ENCODE data around the gene ZNF48. TPM values are rescaled to one million over a fixed set of nuclear protein-coding genes. Genes with fewer than 3 reads are reported as not detected.
A peak's percentile ranks its signal among the peaks of the same experiment; 100 is the strongest.

ZNF48 gene
- total RNA-seq, 1 experiment from 2014 or later: 8.9 TPM

DNA sequence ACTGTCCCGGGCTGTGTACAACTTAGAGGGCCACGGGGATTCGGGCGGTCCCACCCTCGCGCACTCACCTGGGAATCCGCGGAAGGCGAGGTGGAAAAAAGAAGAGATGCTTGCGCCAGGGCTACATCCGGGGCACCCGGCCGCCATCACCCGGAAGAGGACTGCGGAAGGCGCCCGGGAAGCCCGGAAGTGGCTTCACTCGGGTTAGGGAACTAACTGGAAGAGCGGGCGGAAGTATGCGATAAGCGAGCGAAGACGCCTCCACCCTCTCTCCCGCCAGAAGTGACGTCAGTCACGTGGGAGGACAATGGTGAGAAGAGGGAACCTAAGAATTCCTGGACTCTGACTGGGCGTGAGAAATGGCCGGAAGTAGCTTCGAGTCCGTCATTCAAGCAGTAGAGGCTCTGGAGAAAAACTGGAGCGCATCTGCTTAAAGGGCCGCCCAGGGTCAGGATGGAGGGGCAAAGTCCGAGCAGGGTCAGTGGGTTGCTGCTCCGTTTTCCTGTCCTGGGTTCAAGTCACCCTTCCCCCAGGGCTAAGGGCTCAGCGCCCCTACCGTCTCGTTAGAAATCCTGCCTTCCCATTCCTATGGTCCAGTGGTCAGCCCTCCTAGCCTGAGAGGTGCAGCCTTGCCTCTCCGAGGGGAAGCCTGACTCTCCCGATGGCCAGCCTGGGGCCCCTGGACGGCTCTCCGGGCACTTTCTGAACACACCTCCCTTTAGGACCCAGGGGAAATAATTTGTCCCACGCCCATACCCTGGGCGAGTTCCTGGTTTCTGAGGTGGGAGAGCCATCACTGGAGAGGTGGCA lies 39.9 kb upstream of the ZNF48 start, which contains the start of gene CD2BP2:
CD2BP2 (minus strand) TSS at position 165 of the 810 bp plus-strand sequence. CDS start 627 bp downstream, outside the sequence.
- TF ChIP-seq, protein P1, sequence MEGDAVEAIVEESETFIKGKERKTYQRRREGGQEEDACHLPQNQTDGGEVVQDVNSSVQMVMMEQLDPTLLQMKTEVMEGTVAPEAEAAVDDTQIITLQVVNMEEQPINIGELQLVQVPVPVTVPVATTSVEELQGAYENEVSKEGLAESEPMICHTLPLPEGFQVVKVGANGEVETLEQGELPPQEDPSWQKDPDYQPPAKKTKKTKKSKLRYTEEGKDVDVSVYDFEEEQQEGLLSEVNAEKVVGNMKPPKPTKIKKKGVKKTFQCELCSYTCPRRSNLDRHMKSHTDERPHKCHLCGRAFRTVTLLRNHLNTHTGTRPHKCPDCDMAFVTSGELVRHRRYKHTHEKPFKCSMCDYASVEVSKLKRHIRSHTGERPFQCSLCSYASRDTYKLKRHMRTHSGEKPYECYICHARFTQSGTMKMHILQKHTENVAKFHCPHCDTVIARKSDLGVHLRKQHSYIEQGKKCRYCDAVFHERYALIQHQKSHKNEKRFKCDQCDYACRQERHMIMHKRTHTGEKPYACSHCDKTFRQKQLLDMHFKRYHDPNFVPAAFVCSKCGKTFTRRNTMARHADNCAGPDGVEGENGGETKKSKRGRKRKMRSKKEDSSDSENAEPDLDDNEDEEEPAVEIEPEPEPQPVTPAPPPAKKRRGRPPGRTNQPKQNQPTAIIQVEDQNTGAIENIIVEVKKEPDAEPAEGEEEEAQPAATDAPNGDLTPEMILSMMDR (conservative IDR thresholded peaks at IDR 0.05; ENCODE audit: low read depth, low read length): no peak
- no peak for TF ChIP-seq EZH2 (IDR thresholded peaks at IDR 0.05; ENCODE audit: low read length, unreplicated experiment)
- TF ChIP-seq EZH2phosphoT487 (IDR thresholded peaks at IDR 0.05; ENCODE audit: borderline replicate concordance, low read length): no peak
- H3F3A ChIP-seq (ENCODE audit: low read length, unreplicated experiment): no peaks in the 10 kb centered on the region
- H2AFZ ChIP-seq (ENCODE audit: low read length): peak within 1 kb of the TSS; percentile 82
- no peaks in the 10 kb centered on the region for H3K9me2 ChIP-seq (replicated peaks; ENCODE audit: low read length)
- ChIA-PET CTCF (no interaction called here), POLR2A (ENCODE audit: unreplicated experiment) (no interaction called here)
- DNase-seq: peak; percentile 98
- H4K20me1 ChIP-seq (ENCODE audit: low read length): peaks cover 13% of the 10 kb centered on the region
- intact Hi-C loops (cut with micrococcal nuclease): no loop called here
- peak within 1 kb of the TSS; percentile 96 for H3K9ac ChIP-seq (ENCODE audit: low read length)
- peak; percentile 74 for ATAC-seq
- peaks cover 24% of the 10 kb centered on the region for H3K79me2 ChIP-seq (ENCODE audit: low read length)
- no peaks in the 10 kb centered on the region for H3K9me3 ChIP-seq (ENCODE audit: low read length)
- H3K36me3 ChIP-seq (ENCODE audit: low read depth, low read length): peaks cover 9% of the 10 kb centered on the region; the same call in 1 of the 2 replicates
- peaks cover 33% of the 10 kb centered on the region for H3K4me1 ChIP-seq (ENCODE audit: insufficient read depth, low read length)
- peak within 1 kb of the TSS; percentile 94 for H3K4me3 ChIP-seq (ENCODE audit: low read length)
- peak within 1 kb of the TSS; percentile 88 for H3K27ac ChIP-seq (ENCODE audit: low read length)
- BruUV-seq (replicated peaks): TSS peak; percentile 94
- peak within 1 kb of the TSS; percentile 90 for H3K4me2 ChIP-seq (ENCODE audit: low read length)
- H3K27me3 ChIP-seq (ENCODE audit: low read length): no peaks in the 10 kb centered on the region

GRCh38 chr16:30355954-30356308 lies 39.3 kb upstream of the ZNF48 start:
- H3F3A ChIP-seq (ENCODE audit: low read length, unreplicated experiment): no peaks in the 10 kb centered on the region
- ChIA-PET CTCF (no interaction called here), POLR2A (ENCODE audit: unreplicated experiment) (no interaction called here)
- ATAC-seq (no peak), DNase-seq (no peak)
- no peaks in the 10 kb centered on the region for H3K9me3 ChIP-seq (ENCODE audit: low read length)
- no peaks in the 10 kb centered on the region for H3K27me3 ChIP-seq (ENCODE audit: low read length)
- H3K27ac ChIP-seq (ENCODE audit: low read length): peak overlapping the region; percentile 88
- no peak for TF ChIP-seq EZH2 (IDR thresholded peaks at IDR 0.05; ENCODE audit: low read length, unreplicated experiment)
- TF ChIP-seq EZH2phosphoT487 (IDR thresholded peaks at IDR 0.05; ENCODE audit: borderline replicate concordance, low read length): no peak
- TF ChIP-seq, protein P1 (conservative IDR thresholded peaks at IDR 0.05; ENCODE audit: low read depth, low read length): no peak
- peaks cover 33% of the 10 kb centered on the region for H3K4me1 ChIP-seq (ENCODE audit: insufficient read depth, low read length)
- H3K4me3 ChIP-seq (ENCODE audit: low read length): peak overlapping the region; percentile 94; the same call in 1 of the 2 replicates
- peak overlapping the region; percentile 74; the same call in 1 of the 2 replicates for H2AFZ ChIP-seq (ENCODE audit: low read length)
- peaks cover 13% of the 10 kb centered on the region for H4K20me1 ChIP-seq (ENCODE audit: low read length)
- peaks cover 4% of the 10 kb centered on the region; the same call in 1 of the 2 replicates for H3K36me3 ChIP-seq (ENCODE audit: low read depth, low read length)
- no TSS peak for BruUV-seq (replicated peaks)
- H3K9ac ChIP-seq (ENCODE audit: low read length): peak overlapping the region; percentile 76; the same call in 1 of the 2 replicates
- intact Hi-C loops (cut with micrococcal nuclease): no loop called here
- H3K9me2 ChIP-seq (replicated peaks; ENCODE audit: low read length): no peaks in the 10 kb centered on the region
- H3K4me2 ChIP-seq (ENCODE audit: low read length): peak overlapping the region; percentile 87
- peaks cover 25% of the 10 kb centered on the region for H3K79me2 ChIP-seq (ENCODE audit: low read length)
